Activated gamma-delta T cell treated with anti-CD3 and anti-CD28 coated beads, Interleukin-2, amount 50 U/mL, for 16 hours (primary cell): Measurements from ENCODE around the gene CFAP54.

Source experiments
- DNase-seq: peaks from one replicate; pipeline ENCODE4 v3.0.0-alpha.2; 2020; ENCODE audit warnings: low read depth

Gene CFAP54

GRCh38 chr12:96828169-96828789, 338.9 kb downstream of the CFAP54 start:
- DNase-seq = no peak

- DNase-seq = no peak
Measured at GRCh38 chr12:96829354-96829753, 340.0 kb downstream of the CFAP54 start.

- no peak for DNase-seq
Measured at GRCh38 chr12:96831346-96831745, 342.0 kb downstream of the CFAP54 start.

- no peak for DNase-seq
Measured at GRCh38 chr12:96846293-96846692, 356.9 kb downstream of the CFAP54 start.

- DNase-seq = no peak
Measured at GRCh38 chr12:96850676-96851075, 361.3 kb downstream of the CFAP54 start.

GRCh38 chr12:96858162-96858561, 368.8 kb downstream of the CFAP54 start:
- no peak for DNase-seq

GRCh38 chr12:96861656-96862055, 372.3 kb downstream of the CFAP54 start:
- DNase-seq = no peak

- DNase-seq = no peak
Measured at GRCh38 chr12:96862326-96862725, 372.9 kb downstream of the CFAP54 start.

GRCh38 chr12:96864335-96864734, 375.0 kb downstream of the CFAP54 start:
- DNase-seq = no peak

- DNase-seq = no peak
Measured at GRCh38 chr12:96866801-96867590, 377.6 kb downstream of the CFAP54 start.

GRCh38 chr12:96870946-96871345, 381.6 kb downstream of the CFAP54 start:
- DNase-seq = no peak

- no peak for DNase-seq
Measured at GRCh38 chr12:96872961-96873360, 383.6 kb downstream of the CFAP54 start.

- no peak for DNase-seq
Measured at GRCh38 chr12:96874211-96874610, 384.8 kb downstream of the CFAP54 start.

GRCh38 chr12:96876966-96877365, 387.6 kb downstream of the CFAP54 start:
- no peak for DNase-seq

- no peak for DNase-seq
Measured at GRCh38 chr12:96878704-96879103, 389.3 kb downstream of the CFAP54 start.

- DNase-seq = no peak
Measured at GRCh38 chr12:96879301-96879700, 389.9 kb downstream of the CFAP54 start.

- DNase-seq = no peak
Measured at GRCh38 chr12:96880220-96880619, 390.8 kb downstream of the CFAP54 start.

- DNase-seq = no peak
Measured at GRCh38 chr12:96881608-96882007, 392.2 kb downstream of the CFAP54 start.

- no peak for DNase-seq
Measured at GRCh38 chr12:96882862-96883261, 393.5 kb downstream of the CFAP54 start.

GRCh38 chr12:96883571-96883970, 394.2 kb downstream of the CFAP54 start:
- DNase-seq = no peak

- DNase-seq = no peak
Measured at GRCh38 chr12:96886998-96887677, 397.8 kb downstream of the CFAP54 start.

- no peak for DNase-seq
Measured at GRCh38 chr12:96889273-96889933, 400.0 kb downstream of the CFAP54 start.

- no peak for DNase-seq
Measured at GRCh38 chr12:96890331-96890730, 401.0 kb downstream of the CFAP54 start.
